NCI-H128 (cell line): ENCODE measurements around the gene ATP8A2.

Experiments
- DNase-seq: peaks from one replicate; lab custom pipeline; 2025; ENCODE audit not compliant: unreplicated experiment; lab: John Stamatoyannopoulos, UW

Gene ATP8A2

DNA sequence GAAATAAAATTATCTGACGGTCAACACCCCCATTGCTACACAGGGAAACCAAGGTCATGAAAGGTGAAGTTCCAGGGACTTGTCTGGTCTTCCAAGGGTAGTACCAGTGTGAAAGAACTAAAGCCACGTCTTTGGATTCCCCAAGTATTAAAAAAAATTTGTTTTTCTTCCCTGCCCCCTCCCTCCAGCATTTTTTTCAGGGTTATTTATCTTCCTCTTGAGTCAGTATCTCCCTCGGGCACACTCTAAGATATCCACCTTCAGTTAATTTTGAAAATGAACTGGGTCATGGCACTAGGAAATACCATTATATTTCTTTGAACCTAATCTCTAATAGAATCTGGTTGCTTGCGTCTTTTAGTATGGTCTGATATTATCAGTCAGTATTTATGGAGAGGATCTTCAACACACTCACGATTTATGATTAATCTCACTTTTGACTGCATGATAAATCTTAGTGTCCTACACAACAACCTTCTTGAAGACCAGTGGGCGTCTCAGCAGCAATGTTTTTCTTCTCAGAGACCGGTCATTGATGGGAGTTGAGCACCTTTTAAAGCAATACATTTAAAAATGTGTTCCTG, 9.1 kb downstream of the ATP8A2 start:
- DNase-seq: no peak

GRCh38 chr13:25384758-25385410, 13.1 kb downstream of the ATP8A2 start:
- DNase-seq: no peak

DNA sequence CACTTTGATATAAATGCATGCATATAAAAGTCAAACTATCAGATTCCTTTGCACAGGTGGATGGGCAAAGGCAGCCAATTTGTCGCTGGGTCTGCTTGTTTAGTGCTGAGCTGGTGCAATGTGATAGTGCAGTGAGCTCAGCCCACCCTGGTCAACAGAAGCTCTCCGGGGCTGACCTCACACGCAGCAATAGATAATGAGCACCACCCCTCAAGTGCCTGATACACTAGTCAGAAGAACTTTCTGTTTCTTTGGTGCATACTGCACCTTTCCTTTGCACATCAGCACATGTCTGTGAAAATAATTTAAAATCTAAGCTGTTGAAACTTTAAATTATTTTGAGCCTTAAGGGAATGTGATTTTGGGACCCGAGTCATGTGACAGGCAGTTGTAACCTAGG, 20.2 kb downstream of the ATP8A2 start:
- DNase-seq: no peak

DNA sequence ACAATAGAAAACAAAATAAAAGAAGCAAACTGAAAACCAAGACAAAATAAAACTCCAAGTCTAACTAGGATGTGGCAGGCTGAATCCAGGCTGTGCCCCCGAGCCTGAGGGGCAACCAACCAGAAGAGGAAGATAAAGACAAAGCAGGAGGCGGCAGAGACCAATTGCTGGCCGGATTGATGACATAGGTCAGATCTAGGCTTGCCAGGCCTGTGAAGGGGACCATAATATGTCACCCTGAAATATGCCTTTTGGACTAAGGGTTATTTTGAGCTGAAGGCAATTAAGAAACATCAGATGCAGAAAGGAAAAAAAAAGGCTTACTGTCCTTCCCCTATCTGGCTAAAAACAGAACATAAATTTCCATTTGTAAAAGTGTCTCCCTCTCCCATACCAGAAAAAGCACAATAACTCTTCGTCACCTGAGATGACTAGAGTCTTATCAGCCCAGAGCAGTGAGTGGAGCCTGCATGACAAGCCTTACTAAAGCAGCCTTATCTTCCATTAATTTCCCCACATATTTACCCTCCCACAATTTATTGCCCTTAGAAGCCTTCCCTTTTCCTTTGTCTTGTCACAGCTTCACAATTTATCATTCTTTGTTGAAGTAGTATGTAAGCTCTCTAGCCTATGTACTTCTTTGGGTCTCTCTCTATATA, 22.8 kb downstream of the ATP8A2 start:
- DNase-seq: no peak

DNA sequence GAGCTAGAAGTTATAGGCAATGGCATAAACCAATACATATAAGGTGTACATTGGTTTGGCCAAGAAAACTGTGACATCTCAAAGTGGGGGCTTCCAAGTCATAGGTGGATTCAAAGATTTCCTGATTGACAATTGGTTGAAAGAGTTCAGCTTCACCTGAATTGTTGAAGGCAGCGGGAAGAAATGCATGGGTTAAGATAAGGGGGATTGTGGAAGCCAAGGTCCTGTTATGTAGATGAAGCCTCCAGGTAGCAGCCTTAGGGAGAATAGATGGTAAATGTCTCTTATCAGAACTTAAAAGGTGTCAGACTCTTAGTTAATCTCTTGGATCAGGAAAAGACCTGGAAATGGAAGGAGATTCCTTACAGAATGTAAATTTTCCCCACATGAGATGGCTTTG, 26.0 kb downstream of the ATP8A2 start:
- no peak for DNase-seq

DNA sequence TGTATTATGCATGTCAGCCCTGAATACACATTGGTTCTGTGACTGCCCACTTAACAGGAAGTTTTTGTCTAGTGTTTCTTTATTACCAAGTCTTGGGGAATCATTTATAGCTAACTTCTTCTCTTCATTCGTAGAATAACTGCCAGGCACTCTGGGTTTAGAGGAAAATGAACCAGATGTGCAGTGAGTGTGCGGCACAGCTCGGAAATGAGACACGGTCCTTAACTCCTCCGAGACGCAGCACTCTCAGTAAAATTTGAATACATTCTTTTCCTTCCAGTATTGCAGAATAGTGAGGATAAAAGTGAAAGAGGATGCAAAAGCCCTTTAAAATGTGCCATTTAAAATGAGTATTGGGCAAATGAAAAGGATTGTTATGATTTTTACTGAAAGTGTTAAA, 29.2 kb downstream of the ATP8A2 start:
- no peak for DNase-seq

- no peak for DNase-seq
These were observed 30.2 kb downstream of the ATP8A2 start for GRCh38 chr13:25401958-25402357.

DNA sequence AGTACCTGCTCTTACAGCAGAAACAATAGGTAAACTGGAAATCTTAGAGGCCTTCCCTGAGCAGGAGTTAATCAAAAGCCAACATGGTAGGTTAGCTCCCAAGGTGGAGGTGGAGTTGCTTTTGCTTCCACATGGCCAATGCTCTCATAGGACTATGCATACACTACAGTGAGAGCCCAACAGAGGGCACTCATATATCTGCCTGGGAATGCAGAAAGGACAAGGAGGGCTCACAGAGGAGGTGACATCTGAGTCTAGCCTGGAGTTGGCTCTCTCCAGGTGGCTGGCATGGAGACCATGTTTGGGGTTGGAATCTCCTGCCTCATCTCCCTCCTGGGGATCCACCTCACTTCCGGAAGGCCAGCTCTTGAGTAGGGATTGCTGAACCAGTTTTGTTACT, 34.6 kb downstream of the ATP8A2 start:
- no peak for DNase-seq

GRCh38 chr13:25409938-25410337, 38.2 kb downstream of the ATP8A2 start:
- no peak for DNase-seq

- no peak for DNase-seq
These were observed 43.5 kb downstream of the ATP8A2 start for GRCh38 chr13:25415241-25415640.

GRCh38 chr13:25417535-25417934, 45.8 kb downstream of the ATP8A2 start:
- no peak for DNase-seq

DNA sequence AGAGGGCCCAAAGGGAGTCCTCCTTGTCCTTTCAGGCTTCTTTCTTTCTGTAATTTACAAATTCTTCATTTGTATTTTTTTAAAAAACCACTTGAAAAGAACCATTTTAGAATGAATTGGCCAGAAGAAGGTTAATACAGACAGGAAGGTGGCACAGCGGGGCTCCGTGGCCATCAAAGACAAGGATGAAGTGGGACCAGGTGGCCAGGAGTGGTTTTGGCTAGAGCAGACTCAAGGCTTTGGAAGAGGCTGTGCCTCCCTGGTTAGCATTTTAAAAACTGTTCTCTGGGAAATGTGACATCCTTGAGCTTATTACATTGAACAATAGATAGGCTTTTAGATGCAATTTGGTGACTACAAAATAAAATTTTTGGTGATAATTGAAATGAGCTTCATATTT, 48.4 kb downstream of the ATP8A2 start:
- DNase-seq: peak; percentile 44

- DNase-seq: no peak
These were observed 49.8 kb downstream of the ATP8A2 start for GRCh38 chr13:25421612-25422011.

- no peak for DNase-seq
These were observed 50.4 kb downstream of the ATP8A2 start for GRCh38 chr13:25422153-25422552.

- no peak for DNase-seq
These were observed 52.1 kb downstream of the ATP8A2 start for GRCh38 chr13:25423831-25424230.

- DNase-seq: no peak
These were observed 57.7 kb downstream of the ATP8A2 start for GRCh38 chr13:25429466-25429865.

- DNase-seq: no peak
These were observed 60.9 kb downstream of the ATP8A2 start for GRCh38 chr13:25432691-25433090.

GRCh38 chr13:25440061-25440460, 68.3 kb downstream of the ATP8A2 start:
- DNase-seq: no peak

DNA sequence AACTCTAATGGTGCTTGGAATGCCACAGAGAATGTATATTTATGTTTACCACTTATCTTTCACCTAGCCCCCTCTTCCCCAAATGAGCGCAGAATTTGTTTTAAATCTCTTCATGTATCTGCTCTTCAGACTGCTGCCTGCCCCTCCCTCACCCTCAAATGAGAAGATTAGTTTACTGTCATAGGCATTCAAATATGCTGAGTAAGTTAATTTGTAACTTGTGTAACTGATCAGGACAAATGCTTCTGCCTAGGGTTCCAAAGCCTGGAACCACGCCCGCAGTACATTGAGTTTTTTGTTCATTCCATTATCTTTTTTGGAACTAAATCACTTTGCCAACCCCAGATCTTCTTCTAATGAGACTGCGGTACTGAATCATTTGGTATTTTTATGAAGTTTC, 74.5 kb downstream of the ATP8A2 start:
- DNase-seq: no peak

GRCh38 chr13:25447396-25447795, 75.6 kb downstream of the ATP8A2 start:
- DNase-seq: no peak

GRCh38 chr13:25453850-25454365, 82.1 kb downstream of the ATP8A2 start:
- no peak for DNase-seq

- DNase-seq: no peak
These were observed 83.4 kb downstream of the ATP8A2 start for GRCh38 chr13:25455146-25455545.
